Activated naive CD4-positive, alpha-beta T cell treated with anti-CD3 and anti-CD28 coated beads, Interleukin-2, amount 50 U/mL, for 24 hours (primary cell): ENCODE measurements around the gene PGM2.

Source experiments
- H3K27ac Mint-ChIP-seq: one replicate; pipeline ENCODE4 v1.8.0; 2021; ENCODE audit warnings: mild to moderate bottlenecking, mixed read lengths
- H3K27me3 Mint-ChIP-seq: one replicate; pipeline ENCODE4 v1.8.0; 2021; ENCODE audit warnings: mixed read lengths
- H3K36me3 Mint-ChIP-seq: one replicate; pipeline ENCODE4 v1.8.0; 2021; ENCODE audit warnings: mixed read lengths
- H3K4me1 Mint-ChIP-seq: one replicate; pipeline ENCODE4 v1.8.0; 2021; ENCODE audit warnings: mixed read lengths
- H3K4me3 Mint-ChIP-seq: one replicate; pipeline ENCODE4 v1.8.0; 2021; ENCODE audit warnings: mild to moderate bottlenecking, mixed read lengths
- H3K9me3 Mint-ChIP-seq: one replicate; pipeline ENCODE4 v1.8.0; 2021; ENCODE audit warnings: mixed read lengths

PGM2 gene

GRCh38 chr4:37835031-37835430, 8.5 kb downstream of the PGM2 start:
- Mint-ChIP-seq H3K27ac (no peak overlapping the region), H3K4me1 (peaks cover 39% of the 10 kb centered on the region), H3K4me3 (no peak overlapping the region), H3K27me3 (no peaks in the 10 kb centered on the region), H3K9me3 (no peaks in the 10 kb centered on the region), H3K36me3 (peaks cover 26% of the 10 kb centered on the region)

GRCh38 chr4:37835806-37836205, 9.3 kb downstream of the PGM2 start:
- Mint-ChIP-seq H3K4me3 (no peak overlapping the region), H3K27ac (no peak overlapping the region), H3K4me1 (peaks cover 39% of the 10 kb centered on the region), H3K27me3 (no peaks in the 10 kb centered on the region), H3K36me3 (peaks cover 19% of the 10 kb centered on the region), H3K9me3 (no peaks in the 10 kb centered on the region)

- Mint-ChIP-seq H3K4me3 (no peak overlapping the region), H3K4me1 (peaks cover 38% of the 10 kb centered on the region), H3K36me3 (peaks cover 17% of the 10 kb centered on the region), H3K27me3 (no peaks in the 10 kb centered on the region), H3K27ac (no peak overlapping the region), H3K9me3 (no peaks in the 10 kb centered on the region)
Measured at GRCh38 chr4:37836274-37836673, 9.8 kb downstream of the PGM2 start.

GRCh38 chr4:37836838-37837440, 10.5 kb downstream of the PGM2 start:
- H3K36me3 Mint-ChIP-seq = peaks cover 13% of the 10 kb centered on the region
- H3K27ac Mint-ChIP-seq = no peak overlapping the region
- peaks cover 33% of the 10 kb centered on the region for H3K4me1 Mint-ChIP-seq
- no peaks in the 10 kb centered on the region for H3K9me3 Mint-ChIP-seq
- H3K27me3 Mint-ChIP-seq = no peaks in the 10 kb centered on the region
- H3K4me3 Mint-ChIP-seq = no peak overlapping the region

- Mint-ChIP-seq H3K36me3 (peaks cover 12% of the 10 kb centered on the region), H3K4me3 (no peak overlapping the region), H3K4me1 (peaks cover 31% of the 10 kb centered on the region), H3K27ac (no peak overlapping the region), H3K9me3 (no peaks in the 10 kb centered on the region), H3K27me3 (no peaks in the 10 kb centered on the region)
Measured at GRCh38 chr4:37837446-37837845, 11.0 kb downstream of the PGM2 start.

- H3K4me1 Mint-ChIP-seq = peaks cover 31% of the 10 kb centered on the region
- H3K27ac Mint-ChIP-seq = no peak overlapping the region
- no peak overlapping the region for H3K4me3 Mint-ChIP-seq
- no peaks in the 10 kb centered on the region for H3K27me3 Mint-ChIP-seq
- no peaks in the 10 kb centered on the region for H3K9me3 Mint-ChIP-seq
- peaks cover 15% of the 10 kb centered on the region for H3K36me3 Mint-ChIP-seq
Measured at GRCh38 chr4:37839426-37839825, 12.9 kb downstream of the PGM2 start.

GRCh38 chr4:37844204-37844603, 17.7 kb downstream of the PGM2 start:
- Mint-ChIP-seq H3K9me3 (no peaks in the 10 kb centered on the region), H3K27me3 (no peaks in the 10 kb centered on the region), H3K36me3 (peaks cover 15% of the 10 kb centered on the region), H3K27ac (no peak overlapping the region), H3K4me3 (no peak overlapping the region), H3K4me1 (no peaks in the 10 kb centered on the region)

GRCh38 chr4:37845201-37845600, 18.7 kb downstream of the PGM2 start:
- Mint-ChIP-seq H3K27me3 (no peaks in the 10 kb centered on the region), H3K4me3 (no peak overlapping the region), H3K36me3 (peaks cover 13% of the 10 kb centered on the region), H3K27ac (no peak overlapping the region), H3K9me3 (no peaks in the 10 kb centered on the region), H3K4me1 (no peaks in the 10 kb centered on the region)

- Mint-ChIP-seq H3K27ac (no peak overlapping the region), H3K9me3 (no peaks in the 10 kb centered on the region), H3K36me3 (peaks cover 15% of the 10 kb centered on the region), H3K4me3 (no peak overlapping the region), H3K27me3 (no peaks in the 10 kb centered on the region), H3K4me1 (no peaks in the 10 kb centered on the region)
Measured at GRCh38 chr4:37847311-37847884, 20.9 kb downstream of the PGM2 start.

GRCh38 chr4:37852376-37852775, 25.9 kb downstream of the PGM2 start:
- H3K36me3 Mint-ChIP-seq = peaks cover 12% of the 10 kb centered on the region

GRCh38 chr4:37858112-37858511, 31.6 kb downstream of the PGM2 start:
- no peaks in the 10 kb centered on the region for H3K4me1 Mint-ChIP-seq

More at GRCh38 chr4:37852376-37852775, 25.9 kb downstream of the PGM2 start:
- H3K4me3 Mint-ChIP-seq = no peak overlapping the region
- no peak overlapping the region for H3K27ac Mint-ChIP-seq
- no peaks in the 10 kb centered on the region for H3K4me1 Mint-ChIP-seq
- H3K27me3 Mint-ChIP-seq = no peaks in the 10 kb centered on the region
- H3K9me3 Mint-ChIP-seq = no peaks in the 10 kb centered on the region

GRCh38 chr4:37858872-37859271, 32.4 kb downstream of the PGM2 start:
- Mint-ChIP-seq H3K4me3 (no peak overlapping the region), H3K27me3 (no peaks in the 10 kb centered on the region)

More at GRCh38 chr4:37858112-37858511, 31.6 kb downstream of the PGM2 start:
- Mint-ChIP-seq H3K4me3 (no peak overlapping the region), H3K9me3 (no peaks in the 10 kb centered on the region), H3K36me3 (peaks cover 15% of the 10 kb centered on the region), H3K27me3 (no peaks in the 10 kb centered on the region), H3K27ac (no peak overlapping the region)

GRCh38 chr4:37860266-37860665, 33.8 kb downstream of the PGM2 start:
- Mint-ChIP-seq H3K9me3 (no peaks in the 10 kb centered on the region), H3K27ac (no peak overlapping the region), H3K27me3 (no peaks in the 10 kb centered on the region), H3K36me3 (peaks cover 12% of the 10 kb centered on the region), H3K4me3 (no peak overlapping the region), H3K4me1 (no peaks in the 10 kb centered on the region)

More at GRCh38 chr4:37858872-37859271, 32.4 kb downstream of the PGM2 start:
- no peak overlapping the region for H3K27ac Mint-ChIP-seq
- no peaks in the 10 kb centered on the region for H3K9me3 Mint-ChIP-seq
- H3K4me1 Mint-ChIP-seq = no peaks in the 10 kb centered on the region
- peaks cover 17% of the 10 kb centered on the region for H3K36me3 Mint-ChIP-seq

- no peaks in the 10 kb centered on the region for H3K4me1 Mint-ChIP-seq
- H3K9me3 Mint-ChIP-seq = no peaks in the 10 kb centered on the region
- H3K27ac Mint-ChIP-seq = no peak overlapping the region
- H3K4me3 Mint-ChIP-seq = no peak overlapping the region
- H3K36me3 Mint-ChIP-seq = peaks cover 19% of the 10 kb centered on the region
- H3K27me3 Mint-ChIP-seq = no peaks in the 10 kb centered on the region
Measured at GRCh38 chr4:37862961-37863360, 36.5 kb downstream of the PGM2 start.

GRCh38 chr4:37864786-37865185, 38.3 kb downstream of the PGM2 start:
- Mint-ChIP-seq H3K4me1 (no peaks in the 10 kb centered on the region), H3K27ac (no peak overlapping the region), H3K36me3 (peaks cover 22% of the 10 kb centered on the region), H3K9me3 (no peaks in the 10 kb centered on the region), H3K4me3 (no peak overlapping the region), H3K27me3 (no peaks in the 10 kb centered on the region)

GRCh38 chr4:37865450-37865849, 39.0 kb downstream of the PGM2 start:
- Mint-ChIP-seq H3K4me3 (no peak overlapping the region), H3K36me3 (peaks cover 22% of the 10 kb centered on the region), H3K4me1 (no peaks in the 10 kb centered on the region), H3K27ac (no peak overlapping the region), H3K27me3 (no peaks in the 10 kb centered on the region), H3K9me3 (no peaks in the 10 kb centered on the region)

GRCh38 chr4:37867102-37867501, 40.6 kb downstream of the PGM2 start:
- peaks cover 4% of the 10 kb centered on the region for H3K4me1 Mint-ChIP-seq
- H3K9me3 Mint-ChIP-seq = no peaks in the 10 kb centered on the region
- peaks cover 20% of the 10 kb centered on the region for H3K36me3 Mint-ChIP-seq
- no peaks in the 10 kb centered on the region for H3K27me3 Mint-ChIP-seq
- H3K27ac Mint-ChIP-seq = no peak overlapping the region
- no peak overlapping the region for H3K4me3 Mint-ChIP-seq
